ENCODE results near the gene UBQLN2. TPM values are rescaled to one million over a fixed set of nuclear protein-coding genes. Genes with fewer than 3 reads are reported as not detected.
A peak's percentile ranks its signal among the peaks of the same experiment; 100 is the strongest.
"Not testable (repeated sequence)": the region's sequence is repeated elsewhere in the genome, so short reads cannot be mapped to it uniquely, and the experiment has no call there.

The UBQLN2 gene
- 40.3 and 41.4 TPM in 2 replicates for total RNA-seq
- long read RNA-seq, full-length matches to known transcripts: 7 of 8 reads
- long read RNA-seq, partial matches to known transcripts: 0 of 8 reads
- long read RNA-seq, other reads (novel, unspliced or antisense): 1 of 8 reads

DNA sequence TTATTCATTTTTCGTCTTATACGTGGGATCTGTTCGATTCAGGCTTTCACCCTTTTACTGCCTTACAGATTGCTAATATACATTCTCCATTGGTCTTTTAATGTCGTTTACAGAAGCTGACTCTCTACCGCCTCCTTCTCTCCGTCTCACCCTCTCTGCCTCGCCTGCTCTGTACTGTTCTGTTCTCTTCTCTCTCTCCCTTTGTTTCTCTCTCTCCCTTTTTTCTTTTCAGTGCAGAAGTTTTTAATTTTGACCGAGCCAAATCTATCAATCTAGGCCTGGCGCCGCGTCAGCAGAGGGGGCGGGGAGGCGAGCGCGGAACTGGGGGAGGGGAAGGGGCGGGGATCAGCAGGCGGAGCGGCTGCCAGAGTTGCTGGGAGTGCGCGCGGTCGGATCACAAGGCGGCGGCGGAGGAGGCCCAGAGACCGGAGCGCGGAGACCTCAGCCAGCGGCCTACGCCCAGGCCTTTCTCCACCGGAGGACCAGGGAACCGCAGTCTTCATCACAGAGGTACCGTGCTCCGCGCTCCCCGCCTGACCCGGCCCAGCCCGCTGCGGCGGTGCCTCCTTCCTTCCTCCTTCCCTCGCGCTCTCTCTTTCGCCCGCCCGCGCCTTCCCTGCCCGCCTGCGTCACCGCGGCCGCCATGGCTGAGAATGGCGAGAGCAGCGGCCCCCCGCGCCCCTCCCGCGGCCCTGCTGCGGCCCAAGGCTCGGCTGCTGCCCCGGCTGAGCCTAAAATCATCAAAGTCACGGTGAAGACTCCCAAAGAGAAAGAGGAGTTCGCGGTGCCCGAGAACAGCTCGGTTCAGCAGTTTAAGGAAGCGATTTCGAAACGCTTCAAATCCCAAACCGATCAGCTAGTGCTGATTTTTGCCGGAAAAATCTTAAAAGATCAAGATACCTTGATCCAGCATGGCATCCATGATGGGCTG lies at the start of gene UBQLN2:
Gene UBQLN2 (plus strand): TSS at position 397 of the 931 bp plus-strand sequence. CDS start 247 bp downstream, at position 644.
- peak; percentile 28 for TF ChIP-seq CTCF (conservative IDR thresholded peaks at IDR 0.05)
- H3K4me1 Mint-ChIP-seq: peaks cover 26% of the 10 kb centered on the region
- H3K36me3 Mint-ChIP-seq (ENCODE audit: low read depth): no peaks in the 10 kb centered on the region
- H3K4me3 Mint-ChIP-seq: peak within 1 kb of the TSS; percentile 86
- H3K27me3 Mint-ChIP-seq (ENCODE audit: low read depth): no peaks in the 10 kb centered on the region
- peak within 1 kb of the TSS; percentile 93 for H3K27ac Mint-ChIP-seq (ENCODE audit: unreplicated experiment)
- peaks cover 3% of the 10 kb centered on the region for H3K9me3 Mint-ChIP-seq
- peak; percentile 50 for DNase-seq (ENCODE audit: low read depth, low spot score)

GRCh38 chrX:56519642-56520041 lies 43.8 kb upstream of the UBQLN2 start:
- Mint-ChIP-seq H3K27ac (ENCODE audit: unreplicated experiment) (no peak overlapping the region), H3K4me1 (no peaks in the 10 kb centered on the region), H3K27me3 (ENCODE audit: low read depth) (no peaks in the 10 kb centered on the region), H3K36me3 (ENCODE audit: low read depth) (no peaks in the 10 kb centered on the region), H3K4me3 (no peak overlapping the region), H3K9me3 (peaks cover 8% of the 10 kb centered on the region)
- DNase-seq (ENCODE audit: low read depth, low spot score): no peak
- no peak for TF ChIP-seq CTCF (conservative IDR thresholded peaks at IDR 0.05)

DNA sequence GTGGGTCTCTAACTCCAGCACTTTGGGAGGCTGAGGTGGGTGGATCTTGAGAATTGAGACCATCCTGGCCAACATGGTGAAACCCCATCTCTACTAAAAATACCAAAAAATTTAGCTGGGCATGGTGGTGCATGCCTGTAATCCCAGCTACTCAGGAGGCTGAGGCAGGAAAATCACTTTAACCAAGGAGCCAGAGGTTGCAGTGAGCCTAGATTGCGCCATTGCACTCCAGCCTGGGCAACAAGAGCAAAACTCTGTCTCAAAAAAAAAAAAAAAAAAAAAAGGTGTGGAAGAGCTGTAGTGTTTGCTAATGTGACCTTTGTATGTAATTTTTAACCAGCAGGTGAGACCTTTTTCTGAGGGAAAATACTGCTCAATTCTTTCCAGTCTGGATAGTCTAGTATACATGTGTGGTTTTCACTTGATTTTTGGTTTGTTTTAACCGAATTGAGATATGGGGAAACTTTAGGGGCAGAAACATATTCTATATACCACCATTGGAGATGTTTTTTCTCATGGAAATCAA lies 33.9 kb upstream of the UBQLN2 start:
- DNase-seq (ENCODE audit: low read depth, low spot score); H3K4me1 Mint-ChIP-seq; H3K4me3 Mint-ChIP-seq; H3K9me3 Mint-ChIP-seq; H3K36me3 Mint-ChIP-seq (ENCODE audit: low read depth); H3K27ac Mint-ChIP-seq (ENCODE audit: unreplicated experiment); H3K27me3 Mint-ChIP-seq (ENCODE audit: low read depth): not testable (repeated sequence)

GRCh38 chrX:56530011-56530410 lies 33.4 kb upstream of the UBQLN2 start:
- H3K27me3 Mint-ChIP-seq (ENCODE audit: low read depth): no peaks in the 10 kb centered on the region
- H3K9me3 Mint-ChIP-seq: peaks cover 6% of the 10 kb centered on the region
- no peak for DNase-seq (ENCODE audit: low read depth, low spot score)
- no peaks in the 10 kb centered on the region for H3K4me1 Mint-ChIP-seq
- no peak for TF ChIP-seq CTCF (conservative IDR thresholded peaks at IDR 0.05)
- no peak overlapping the region for H3K4me3 Mint-ChIP-seq
- no peaks in the 10 kb centered on the region for H3K36me3 Mint-ChIP-seq (ENCODE audit: low read depth)
- H3K27ac Mint-ChIP-seq (ENCODE audit: unreplicated experiment): no peak overlapping the region

- peaks cover 14% of the 10 kb centered on the region for H3K9me3 Mint-ChIP-seq
- H3K4me3 Mint-ChIP-seq: no peak overlapping the region
- no peak for DNase-seq (ENCODE audit: low read depth, low spot score)
- no peak overlapping the region for H3K27ac Mint-ChIP-seq (ENCODE audit: unreplicated experiment)
- peaks cover 4% of the 10 kb centered on the region for H3K27me3 Mint-ChIP-seq (ENCODE audit: low read depth)
- no peaks in the 10 kb centered on the region for H3K4me1 Mint-ChIP-seq
- TF ChIP-seq CTCF (conservative IDR thresholded peaks at IDR 0.05): no peak
- H3K36me3 Mint-ChIP-seq (ENCODE audit: low read depth): peaks cover 14% of the 10 kb centered on the region
These were observed 12.8 kb upstream of the UBQLN2 start for GRCh38 chrX:56550667-56551066.

- TF ChIP-seq CTCF (conservative IDR thresholded peaks at IDR 0.05): no peak
- no peaks in the 10 kb centered on the region for H3K4me1 Mint-ChIP-seq
These were observed 8.6 kb upstream of the UBQLN2 start for GRCh38 chrX:56554870-56555269.

More at GRCh38 chrX:56554870-56555269, 8.6 kb upstream of the UBQLN2 start:
- peaks cover 1% of the 10 kb centered on the region for H3K36me3 Mint-ChIP-seq (ENCODE audit: low read depth)
- peaks cover 5% of the 10 kb centered on the region for H3K9me3 Mint-ChIP-seq
- no peak for DNase-seq (ENCODE audit: low read depth, low spot score)
- H3K4me3 Mint-ChIP-seq: no peak overlapping the region
- H3K27me3 Mint-ChIP-seq (ENCODE audit: low read depth): peaks cover 2% of the 10 kb centered on the region
- no peak overlapping the region for H3K27ac Mint-ChIP-seq (ENCODE audit: unreplicated experiment)
